ENCODE data around the gene DHX32.

The DHX32 gene

GRCh38 chr10:125850766-125851731, 30.0 kb downstream of the DHX32 start:
- no peak for DNase-seq

- DNase-seq: no peak
Observed at GRCh38 chr10:125849448-125849847, 31.6 kb downstream of the DHX32 start.

- DNase-seq: no peak
Observed at GRCh38 chr10:125848857-125849256, 32.2 kb downstream of the DHX32 start.

GRCh38 chr10:125848371-125848770, 32.7 kb downstream of the DHX32 start:
- DNase-seq: no peak

GRCh38 chr10:125846894-125847293, 34.2 kb downstream of the DHX32 start:
- DNase-seq: no peak

GRCh38 chr10:125845617-125846016, 35.5 kb downstream of the DHX32 start:
- DNase-seq: peak in 1 of 56 donors; percentile 10

GRCh38 chr10:125844751-125845221, 36.3 kb downstream of the DHX32 start:
- peak in 21 of 56 donors; percentile 6 to 49 (median 21) for DNase-seq

GRCh38 chr10:125843603-125844329, 37.3 kb downstream of the DHX32 start:
- no peak for DNase-seq

- no peak for DNase-seq
Observed at GRCh38 chr10:125840955-125841354, 40.1 kb downstream of the DHX32 start.

GRCh38 chr10:125840406-125840805, 40.7 kb downstream of the DHX32 start:
- no peak for DNase-seq

GRCh38 chr10:125838802-125839575, 42.1 kb downstream of the DHX32 start:
- DNase-seq: no peak

GRCh38 chr10:125836746-125837145, 44.3 kb downstream of the DHX32 start:
- no peak for DNase-seq

- no peak for DNase-seq
Observed at GRCh38 chr10:125828311-125828710, 52.8 kb downstream of the DHX32 start.

- no peak for DNase-seq
Observed at GRCh38 chr10:125827133-125827532, 54.0 kb downstream of the DHX32 start.

GRCh38 chr10:125824736-125825135, 56.4 kb downstream of the DHX32 start:
- DNase-seq: no peak

- no peak for DNase-seq
Observed at GRCh38 chr10:125823663-125824251, 57.3 kb downstream of the DHX32 start.

- DNase-seq: peak in 55 of 56 donors; percentile 40 to 98 (median 87)
Observed at GRCh38 chr10:125822878-125823662, 58.0 kb downstream of the DHX32 start, which contains the start of the genes BCCIP and UROS. Gene BCCIP, plus strand, starts transcription at chr10:125823546. Its CDS starts 12 bp downstream, at chr10:125823558. Gene UROS, minus strand, starts transcription at chr10:125823258. Its CDS starts 6,759 bp downstream, at chr10:125816499.

GRCh38 chr10:125820701-125821100, 60.4 kb downstream of the DHX32 start:
- DNase-seq: no peak

- DNase-seq: peak in 15 of 56 donors; percentile 9 to 83 (median 38)
Observed at GRCh38 chr10:125817337-125817946, 63.6 kb downstream of the DHX32 start.

All from nucleus accumbens (tissue), 56 donors.